Endometrium (tissue), 2 donors: ENCODE measurements around the gene MYRIP.
A peak's percentile ranks its signal among the peaks of the same experiment; 100 is the strongest.

Experiments used
- FAIRE-seq: peaks from 2 replicates; lab custom pipeline; 2012; peaks lifted over from hg19 to GRCh38; lab: Jason Lieb, UNC
- donor health status: control.
- donor health status: control.

MYRIP gene

GRCh38 chr3:40291471-40291870 lies 482.1 kb downstream of the MYRIP start:
- no peak for FAIRE-seq

- FAIRE-seq: no peak
These were observed 483.4 kb downstream of the MYRIP start for GRCh38 chr3:40292637-40293349.

DNA sequence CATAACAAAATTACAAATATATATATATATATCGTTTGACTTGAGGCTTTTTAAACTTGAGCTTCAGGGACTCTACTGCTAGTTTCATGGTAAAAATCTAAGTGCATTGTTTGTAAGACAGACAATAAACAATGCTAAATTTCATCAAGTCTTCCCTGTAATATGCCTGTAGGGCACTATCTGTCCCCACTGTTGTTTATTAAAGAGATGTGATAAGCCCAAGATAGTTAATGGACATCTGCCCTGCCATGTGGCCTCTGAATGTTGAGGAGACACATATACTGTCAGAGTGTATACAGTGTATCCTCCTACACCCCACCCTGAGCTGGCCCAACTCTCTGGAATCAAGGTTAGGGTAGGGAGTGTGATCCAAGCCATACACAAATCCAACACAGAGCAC lies 485.0 kb downstream of the MYRIP start:
- no peak for FAIRE-seq

DNA sequence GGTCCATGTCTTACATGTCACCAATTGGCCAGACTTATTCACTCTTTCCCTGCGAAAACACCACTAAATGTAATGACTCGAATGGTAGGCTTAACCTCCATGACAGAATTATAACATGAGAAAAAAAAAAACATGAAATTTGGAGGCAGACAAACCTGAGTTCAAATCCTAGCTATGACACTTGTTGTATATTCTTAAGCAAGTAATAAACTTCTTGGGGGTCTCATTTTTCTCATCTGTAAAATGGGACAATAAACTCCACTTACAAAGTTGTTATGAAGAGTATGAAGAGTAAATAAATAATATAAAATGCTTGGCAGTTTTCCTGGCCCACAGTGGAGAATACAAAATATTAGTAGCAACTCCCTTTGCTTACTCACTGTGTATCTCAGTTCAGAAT lies 488.7 kb downstream of the MYRIP start:
- no peak for FAIRE-seq

DNA sequence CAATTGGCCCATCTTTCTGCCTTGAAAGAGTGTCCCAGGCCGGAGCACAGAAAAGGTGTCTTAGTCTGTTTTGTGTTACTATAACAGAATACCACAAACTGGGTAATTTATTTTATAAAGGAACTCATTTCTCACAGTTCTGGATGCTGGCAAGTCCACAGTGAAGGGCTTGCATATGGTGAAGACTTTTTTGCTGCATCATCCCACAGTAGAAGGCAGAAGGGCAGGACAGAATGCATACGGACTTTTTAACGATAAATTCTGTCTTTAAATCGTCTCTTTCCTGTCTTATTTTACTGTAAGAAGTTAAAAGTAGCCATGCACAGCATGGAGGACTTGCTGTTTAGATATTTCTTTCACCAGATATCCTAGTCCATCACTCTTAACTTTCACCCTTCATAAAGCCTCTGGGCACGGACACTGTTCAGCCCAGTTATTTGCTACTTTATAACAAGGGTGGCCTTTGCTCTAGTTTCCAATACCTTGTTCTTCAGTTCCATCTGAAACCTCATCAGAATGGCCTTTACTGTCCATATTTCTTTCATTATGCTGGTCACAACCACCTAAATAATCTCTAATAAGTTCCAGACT lies 489.8 kb downstream of the MYRIP start:
- FAIRE-seq: no peak

DNA sequence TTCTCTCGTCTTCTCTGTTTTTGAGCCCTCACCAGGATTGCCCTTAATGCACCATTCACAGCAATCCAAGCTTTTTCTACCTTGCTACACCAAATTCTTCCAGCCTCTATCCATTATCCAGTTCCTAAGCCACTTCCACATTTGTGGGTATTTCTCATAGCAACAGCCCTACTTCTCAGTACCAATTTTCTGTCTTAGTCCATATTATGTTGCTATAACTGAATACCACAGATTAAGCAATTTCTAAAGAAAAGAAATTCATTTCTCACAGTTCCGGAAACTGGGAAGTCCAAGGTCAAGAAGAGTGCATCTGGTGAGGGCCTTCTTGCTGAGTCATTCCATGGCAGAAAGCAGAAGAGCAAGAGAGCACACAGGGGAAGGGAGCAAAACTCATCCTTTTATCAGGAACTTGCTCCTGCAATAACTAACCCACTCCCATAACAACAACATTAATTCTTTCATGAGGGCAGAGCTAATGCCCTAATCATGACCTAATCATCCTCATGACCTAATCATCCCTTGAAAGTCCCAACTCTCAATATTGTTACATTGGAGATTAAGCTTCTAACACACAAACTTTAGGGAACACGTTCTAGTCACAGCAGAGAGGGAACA lies 490.4 kb downstream of the MYRIP start:
- no peak for FAIRE-seq

- no peak for FAIRE-seq
These were observed 493.4 kb downstream of the MYRIP start for GRCh38 chr3:40302784-40303183.

- FAIRE-seq: no peak
These were observed 494.9 kb downstream of the MYRIP start for GRCh38 chr3:40304352-40304751.

DNA sequence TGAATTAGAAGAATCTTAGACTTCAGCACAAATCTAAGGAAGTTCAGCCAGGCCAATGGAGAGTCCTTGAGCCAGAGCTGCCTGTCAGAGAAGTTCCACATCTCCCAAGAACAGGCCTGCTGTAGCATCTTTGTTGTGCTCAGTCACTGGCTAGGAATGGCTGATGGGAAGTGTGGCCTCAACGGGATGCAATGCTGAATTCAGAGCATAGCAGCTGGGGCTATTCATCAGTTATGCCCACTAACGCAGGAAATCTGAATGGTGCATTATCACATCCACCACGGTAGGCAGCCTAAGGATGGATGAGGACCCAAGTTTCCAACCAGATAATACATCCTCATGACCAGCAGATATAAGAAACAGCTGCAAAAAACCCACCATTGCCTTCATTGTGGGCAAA lies 496.9 kb downstream of the MYRIP start:
- no peak for FAIRE-seq

- no peak for FAIRE-seq
These were observed 497.8 kb downstream of the MYRIP start for GRCh38 chr3:40307176-40307575.

GRCh38 chr3:40308725-40309417 lies 499.5 kb downstream of the MYRIP start:
- no peak for FAIRE-seq

GRCh38 chr3:40309418-40309924 lies 500.1 kb downstream of the MYRIP start, which contains the start of gene EIF1B:
EIF1B (plus strand) TSS chr3:40309707; CDS start chr3:40309942, 235 bp downstream.
- peak; percentile 97 for FAIRE-seq
